ENCODE results near the gene ZNF503. TPM values are rescaled to one million over a fixed set of nuclear protein-coding genes. Genes with fewer than 3 reads are reported as not detected.

The ZNF503 gene
- total RNA-seq, 1 experiment from 2014 or later, result 42.3 TPM

DNA sequence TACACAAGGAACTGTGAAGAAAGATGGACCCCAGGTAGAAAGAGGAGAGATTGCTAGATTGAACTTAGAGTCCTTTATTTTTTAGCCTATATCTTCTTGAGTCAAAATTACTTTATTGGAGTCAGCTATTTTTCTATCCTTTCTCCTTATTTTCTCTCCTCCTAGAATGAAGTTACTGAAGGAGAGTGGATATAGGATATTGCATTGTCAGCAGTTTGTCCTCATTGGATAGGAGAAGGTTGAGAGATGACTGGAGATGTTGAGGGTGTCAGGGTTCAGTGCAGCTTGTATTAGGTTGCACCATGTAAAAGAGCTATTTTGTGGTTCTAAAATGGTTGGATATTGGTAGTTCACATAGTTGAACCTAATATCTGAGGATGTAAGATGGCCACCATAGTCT, 35.3 kb upstream of the ZNF503 start:
- ChIA-PET POLR2A (ENCODE audit: unreplicated experiment) (interaction anchor here (0.6 kb wide), 1 partner anchor 1797 kb away, joined by 3 read pairs; no protein-coding TSS in a partner anchor), CTCF (interaction anchor here (0.8 kb wide), 1 partner anchor 9 kb away, joined by 3 read pairs; no protein-coding TSS in a partner anchor)
- peaks cover 30% of the 10 kb centered on the region for H3K27me3 ChIP-seq (ENCODE audit: low read length)
- TF ChIP-seq, protein P1, sequence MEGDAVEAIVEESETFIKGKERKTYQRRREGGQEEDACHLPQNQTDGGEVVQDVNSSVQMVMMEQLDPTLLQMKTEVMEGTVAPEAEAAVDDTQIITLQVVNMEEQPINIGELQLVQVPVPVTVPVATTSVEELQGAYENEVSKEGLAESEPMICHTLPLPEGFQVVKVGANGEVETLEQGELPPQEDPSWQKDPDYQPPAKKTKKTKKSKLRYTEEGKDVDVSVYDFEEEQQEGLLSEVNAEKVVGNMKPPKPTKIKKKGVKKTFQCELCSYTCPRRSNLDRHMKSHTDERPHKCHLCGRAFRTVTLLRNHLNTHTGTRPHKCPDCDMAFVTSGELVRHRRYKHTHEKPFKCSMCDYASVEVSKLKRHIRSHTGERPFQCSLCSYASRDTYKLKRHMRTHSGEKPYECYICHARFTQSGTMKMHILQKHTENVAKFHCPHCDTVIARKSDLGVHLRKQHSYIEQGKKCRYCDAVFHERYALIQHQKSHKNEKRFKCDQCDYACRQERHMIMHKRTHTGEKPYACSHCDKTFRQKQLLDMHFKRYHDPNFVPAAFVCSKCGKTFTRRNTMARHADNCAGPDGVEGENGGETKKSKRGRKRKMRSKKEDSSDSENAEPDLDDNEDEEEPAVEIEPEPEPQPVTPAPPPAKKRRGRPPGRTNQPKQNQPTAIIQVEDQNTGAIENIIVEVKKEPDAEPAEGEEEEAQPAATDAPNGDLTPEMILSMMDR (conservative IDR thresholded peaks at IDR 0.05; ENCODE audit: low read depth, low read length), result no peak
- TF ChIP-seq EZH2phosphoT487 (IDR thresholded peaks at IDR 0.05; ENCODE audit: borderline replicate concordance, low read length) (no peak), EZH2 (IDR thresholded peaks at IDR 0.05; ENCODE audit: low read length, unreplicated experiment) (no peak)
- H3K4me1 ChIP-seq (ENCODE audit: insufficient read depth, low read length), result peaks cover 3% of the 10 kb centered on the region; the same call in 1 of the 2 replicates
- ATAC-seq (no peak), DNase-seq (no peak)
- H3K9ac ChIP-seq (ENCODE audit: low read length), result no peak overlapping the region
- H3K9me3 ChIP-seq (ENCODE audit: low read length), result peaks cover 2% of the 10 kb centered on the region; the same call in 1 of the 2 replicates
- no peaks in the 10 kb centered on the region for H3K9me2 ChIP-seq (replicated peaks; ENCODE audit: low read length)
- H4K20me1 ChIP-seq (ENCODE audit: low read length), result no peaks in the 10 kb centered on the region
- no peak overlapping the region for H3K4me3 ChIP-seq (ENCODE audit: low read length)
- 0 out of 2 replicates have a peak, but pooled peaks cover 2% of the 10 kb centered on the region for H3K36me3 ChIP-seq (ENCODE audit: low read depth, low read length)
- no peak overlapping the region for H3K4me2 ChIP-seq (ENCODE audit: low read length)
- no peaks in the 10 kb centered on the region for H3F3A ChIP-seq (ENCODE audit: low read length, unreplicated experiment)
- H3K27ac ChIP-seq (ENCODE audit: low read length), result no peak overlapping the region
- intact Hi-C loops (cut with micrococcal nuclease), result no loop called here
- H3K79me2 ChIP-seq (ENCODE audit: low read length), result no peaks in the 10 kb centered on the region
- no TSS peak for BruUV-seq (replicated peaks)
- no peak overlapping the region for H2AFZ ChIP-seq (ENCODE audit: low read length)

DNA sequence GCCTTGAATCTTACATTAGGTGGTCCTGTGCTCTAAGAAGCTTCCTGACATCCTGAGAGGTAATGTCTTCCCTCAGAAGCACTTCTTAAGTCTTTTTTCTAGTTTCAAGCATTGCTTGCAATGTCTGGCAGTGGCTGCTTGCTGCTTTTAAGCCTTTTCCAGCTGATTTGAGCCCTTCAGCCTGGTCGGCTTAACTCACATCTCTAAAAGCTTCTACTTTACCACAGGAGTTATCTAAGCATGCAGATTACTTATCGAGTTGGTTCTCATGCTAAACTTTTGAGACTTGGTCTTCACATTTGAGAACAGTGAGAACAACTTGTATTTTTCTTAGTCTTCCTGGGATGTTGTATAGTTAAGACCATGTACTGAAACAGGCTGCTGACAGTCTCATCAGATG, 33.7 kb upstream of the ZNF503 start:
- Histone ChIP-seq H3K36me3 (ENCODE audit: low read depth, low read length) (no peaks in the 10 kb centered on the region), H3K9ac (ENCODE audit: low read length) (no peak overlapping the region), H3K9me3 (ENCODE audit: low read length) (no peaks in the 10 kb centered on the region), H3K4me1 (ENCODE audit: insufficient read depth, low read length) (peaks cover 5% of the 10 kb centered on the region; the same call in 1 of the 2 replicates), H3K4me2 (ENCODE audit: low read length) (no peak overlapping the region), H3K9me2 (replicated peaks; ENCODE audit: low read length) (no peaks in the 10 kb centered on the region), H3F3A (ENCODE audit: low read length, unreplicated experiment) (no peaks in the 10 kb centered on the region), H3K4me3 (ENCODE audit: low read length) (no peak overlapping the region), H3K79me2 (ENCODE audit: low read length) (no peaks in the 10 kb centered on the region), H2AFZ (ENCODE audit: low read length) (no peak overlapping the region), H3K27ac (ENCODE audit: low read length) (no peak overlapping the region), H3K27me3 (ENCODE audit: low read length) (peaks cover 36% of the 10 kb centered on the region), H4K20me1 (ENCODE audit: low read length) (no peaks in the 10 kb centered on the region)
- ChIA-PET POLR2A (ENCODE audit: unreplicated experiment) (no interaction called here), CTCF (interaction anchor here (0.6 kb wide), 1 partner anchor 474 kb away, joined by 3 read pairs; no protein-coding TSS in a partner anchor)
- intact Hi-C loops (cut with micrococcal nuclease), result no loop called here
- TF ChIP-seq EZH2phosphoT487 (IDR thresholded peaks at IDR 0.05; ENCODE audit: borderline replicate concordance, low read length), result no peak
- no peak for TF ChIP-seq EZH2 (IDR thresholded peaks at IDR 0.05; ENCODE audit: low read length, unreplicated experiment)
- TF ChIP-seq, protein P1 (conservative IDR thresholded peaks at IDR 0.05; ENCODE audit: low read depth, low read length), result no peak
- ATAC-seq (no peak), DNase-seq (no peak)
- BruUV-seq (replicated peaks), result no TSS peak

DNA sequence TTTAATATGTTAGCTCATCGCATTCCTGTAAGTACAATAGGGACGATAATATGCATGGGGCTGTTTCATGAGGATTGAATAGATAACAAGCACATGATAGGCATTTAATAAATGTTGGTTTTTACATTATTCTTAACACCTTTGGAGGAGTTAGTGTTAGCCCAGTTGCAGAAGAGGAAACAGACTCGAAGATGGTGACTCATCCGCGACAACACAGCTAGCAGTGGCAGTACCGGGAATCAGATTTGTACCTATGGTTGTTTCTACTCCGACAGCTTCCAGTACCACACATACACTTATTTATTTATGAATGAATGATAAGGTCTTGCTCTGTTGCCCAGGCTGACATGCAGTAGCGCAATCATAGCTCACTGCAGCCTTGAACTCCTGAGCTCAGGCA, 32.7 kb upstream of the ZNF503 start:
- DNase-seq, result no peak
- no peaks in the 10 kb centered on the region for H3F3A ChIP-seq (ENCODE audit: low read length, unreplicated experiment)
- H3K4me1 ChIP-seq (ENCODE audit: insufficient read depth, low read length), result peaks cover 5% of the 10 kb centered on the region; the same call in 1 of the 2 replicates
- H3K9me2 ChIP-seq (replicated peaks; ENCODE audit: low read length), result no peaks in the 10 kb centered on the region
- CTCF ChIA-PET, result interaction anchor here (0.6 kb wide), 1 partner anchor 864 kb away, joined by 3 read pairs; no protein-coding TSS in a partner anchor
- BruUV-seq (replicated peaks), result no TSS peak
- H3K4me2 ChIP-seq (ENCODE audit: low read length), result no peak overlapping the region
- POLR2A ChIA-PET (ENCODE audit: unreplicated experiment), result interaction anchor here (0.8 kb wide), 1 partner anchor 106 kb away, joined by 3 read pairs; no protein-coding TSS in a partner anchor
- intact Hi-C loops (cut with micrococcal nuclease), result no loop called here
- TF ChIP-seq, protein P1 (conservative IDR thresholded peaks at IDR 0.05; ENCODE audit: low read depth, low read length), result no peak
- TF ChIP-seq EZH2 (IDR thresholded peaks at IDR 0.05; ENCODE audit: low read length, unreplicated experiment) (no peak), EZH2phosphoT487 (IDR thresholded peaks at IDR 0.05; ENCODE audit: borderline replicate concordance, low read length) (no peak)
- no peaks in the 10 kb centered on the region for H3K36me3 ChIP-seq (ENCODE audit: low read depth, low read length)
- no peaks in the 10 kb centered on the region for H3K79me2 ChIP-seq (ENCODE audit: low read length)
- H3K9ac ChIP-seq (ENCODE audit: low read length), result no peak overlapping the region
- H4K20me1 ChIP-seq (ENCODE audit: low read length), result no peaks in the 10 kb centered on the region
- no peak overlapping the region for H2AFZ ChIP-seq (ENCODE audit: low read length)
- no peaks in the 10 kb centered on the region for H3K9me3 ChIP-seq (ENCODE audit: low read length)
- no peak overlapping the region for H3K4me3 ChIP-seq (ENCODE audit: low read length)
- no peak overlapping the region for H3K27ac ChIP-seq (ENCODE audit: low read length)
- peaks cover 36% of the 10 kb centered on the region for H3K27me3 ChIP-seq (ENCODE audit: low read length)
- ATAC-seq, result no peak

All from PC-3 (cell line).